Measurements from ENCODE around the gene EPAS1.

Gene EPAS1

DNA sequence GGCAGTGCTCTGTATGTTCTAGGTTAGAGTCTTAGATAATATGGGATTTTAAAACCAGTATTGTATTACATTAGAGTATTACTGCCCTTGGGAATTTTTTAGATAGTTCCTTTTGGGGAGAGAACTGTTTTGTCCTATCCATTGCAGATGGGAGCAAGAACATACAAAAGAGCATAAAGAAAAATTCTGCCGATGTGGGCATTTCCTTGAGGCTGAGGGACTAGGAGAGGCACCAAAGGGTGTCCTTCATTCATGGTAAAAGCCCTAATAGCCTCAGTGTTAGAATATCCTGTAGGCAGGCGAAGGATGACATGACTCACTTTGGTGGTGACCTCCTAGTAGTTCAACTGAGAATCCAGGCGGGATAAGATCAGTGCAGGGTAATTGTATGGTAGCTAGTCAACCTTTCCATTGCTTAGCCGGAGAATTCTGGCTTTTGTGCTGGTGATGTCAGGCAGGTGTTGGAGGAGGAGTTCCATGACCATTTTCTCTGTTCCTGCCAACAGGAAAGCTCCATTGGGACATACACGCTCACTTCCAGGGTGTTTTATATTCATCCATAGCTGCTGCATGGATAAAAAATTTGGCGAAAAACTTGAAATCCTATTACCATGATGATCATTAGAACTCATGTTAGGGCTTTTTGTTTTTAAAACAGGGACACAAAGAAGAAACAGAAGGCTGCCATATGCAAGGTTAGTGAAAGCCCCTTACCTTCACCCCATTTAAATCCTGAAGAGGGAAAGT is 28.1 kb downstream of the EPAS1 start:
- H3K9ac ChIP-seq (ENCODE audit: low read length), result no peak overlapping the region
- H3K9me3 ChIP-seq (ENCODE audit: control insufficient read depth, insufficient read depth, low read depth, low read length), result no peaks in the 10 kb centered on the region
- peaks cover 15% of the 10 kb centered on the region for H3K4me1 ChIP-seq (ENCODE audit: control insufficient read depth, insufficient read depth, low read length)
- no peak overlapping the region for H3K4me3 ChIP-seq (ENCODE audit: low read depth, low read length)
- no peaks in the 10 kb centered on the region for H3K36me3 ChIP-seq (ENCODE audit: control insufficient read depth, insufficient read depth, low read length)
- H3K27ac ChIP-seq (ENCODE audit: low read depth, low read length), result no peak overlapping the region
- H3K27me3 ChIP-seq (ENCODE audit: control insufficient read depth, insufficient read depth, low read length), result 0 out of 2 replicates have a peak, but pooled peaks cover 2% of the 10 kb centered on the region

DNA sequence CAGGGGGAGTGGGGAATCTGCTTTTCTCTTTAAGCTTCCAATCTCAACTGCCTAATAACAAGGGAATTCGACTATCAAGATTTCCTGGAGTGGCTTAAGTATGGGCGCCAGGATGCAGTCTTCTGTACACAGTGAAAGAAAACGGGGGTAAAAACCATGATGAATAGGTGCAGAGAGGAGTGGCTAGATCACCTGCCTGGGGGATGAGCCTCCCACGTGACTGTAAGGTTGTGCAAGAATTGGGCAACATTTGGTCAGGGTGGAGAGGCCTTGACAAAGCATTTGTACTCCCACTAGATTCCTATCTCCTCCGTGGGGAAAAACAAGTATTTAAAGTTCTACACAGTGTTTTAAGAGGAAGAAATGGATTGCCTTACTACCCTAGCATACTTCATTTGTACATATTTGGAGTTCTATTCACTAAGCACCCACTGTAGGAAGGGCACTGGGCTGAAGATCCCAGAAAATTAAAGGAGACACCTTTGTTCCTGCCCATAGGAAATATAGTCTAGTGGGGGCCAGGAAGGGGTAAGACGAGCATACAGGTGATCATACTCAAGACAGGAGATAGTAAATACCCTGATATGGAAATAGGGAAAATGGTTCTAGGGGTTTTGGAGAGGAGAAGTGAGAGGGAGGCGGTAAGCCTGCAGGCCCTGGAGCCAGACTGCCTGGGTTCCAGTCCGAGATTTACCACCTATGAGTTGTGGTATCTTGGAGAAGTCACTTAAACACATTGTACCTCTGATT is 29.2 kb downstream of the EPAS1 start:
- Histone ChIP-seq H3K9me3 (ENCODE audit: control insufficient read depth, insufficient read depth, low read depth, low read length) (no peaks in the 10 kb centered on the region), H3K9ac (ENCODE audit: low read length) (no peak overlapping the region), H3K27ac (ENCODE audit: low read depth, low read length) (no peak overlapping the region), H3K27me3 (ENCODE audit: control insufficient read depth, insufficient read depth, low read length) (0 out of 2 replicates have a peak, but pooled peaks cover 3% of the 10 kb centered on the region), H3K4me1 (ENCODE audit: control insufficient read depth, insufficient read depth, low read length) (peaks cover 7% of the 10 kb centered on the region; the same call in 1 of the 2 replicates), H3K36me3 (ENCODE audit: control insufficient read depth, insufficient read depth, low read length) (no peaks in the 10 kb centered on the region), H3K4me3 (ENCODE audit: low read depth, low read length) (no peak overlapping the region)

DNA sequence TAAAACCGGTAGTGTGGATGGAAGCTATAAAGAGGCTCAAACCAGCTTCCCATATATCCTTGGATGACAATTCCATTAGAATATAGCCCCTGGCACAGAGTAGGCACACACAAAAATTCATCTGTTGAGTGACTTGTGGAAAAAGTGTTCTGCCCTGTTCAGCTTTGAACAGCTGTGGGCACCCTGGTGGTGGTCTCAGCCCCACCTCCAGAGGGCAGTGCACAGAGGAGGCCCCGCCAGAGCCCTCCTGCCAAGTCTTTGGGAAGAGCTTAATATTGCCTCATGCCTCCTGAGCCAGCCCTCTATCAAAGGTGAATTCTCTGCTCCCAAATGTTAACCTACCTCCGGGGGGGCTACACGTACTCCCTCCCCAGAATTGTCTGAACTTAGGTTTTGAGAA is 30.4 kb downstream of the EPAS1 start:
- Histone ChIP-seq H3K9ac (ENCODE audit: low read length) (no peak overlapping the region), H3K36me3 (ENCODE audit: control insufficient read depth, insufficient read depth, low read length) (no peaks in the 10 kb centered on the region), H3K9me3 (ENCODE audit: control insufficient read depth, insufficient read depth, low read depth, low read length) (no peaks in the 10 kb centered on the region), H3K4me3 (ENCODE audit: low read depth, low read length) (no peak overlapping the region), H3K27me3 (ENCODE audit: control insufficient read depth, insufficient read depth, low read length) (0 out of 2 replicates have a peak, but pooled peaks cover 3% of the 10 kb centered on the region), H3K4me1 (ENCODE audit: control insufficient read depth, insufficient read depth, low read length) (peaks cover 8% of the 10 kb centered on the region), H3K27ac (ENCODE audit: low read depth, low read length) (no peak overlapping the region)

DNA sequence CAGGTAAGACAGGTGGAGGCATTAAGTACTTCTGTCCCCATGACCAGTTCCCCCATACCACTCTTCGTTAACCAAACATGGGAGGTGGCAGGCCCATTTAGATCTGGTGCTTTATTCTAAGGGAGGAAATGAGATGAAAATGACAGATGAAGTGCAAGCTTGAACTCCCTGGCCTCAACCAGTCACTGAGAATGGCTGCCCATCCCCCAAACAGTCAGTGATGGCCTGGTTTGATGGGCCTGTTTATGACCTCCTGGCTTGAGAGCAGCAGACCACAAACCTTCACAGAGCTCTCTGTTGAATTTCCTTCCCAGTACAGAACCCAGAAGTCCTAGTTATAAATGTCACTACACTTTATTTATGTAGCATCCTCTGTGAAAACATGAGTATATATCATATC is 31.1 kb downstream of the EPAS1 start:
- no peaks in the 10 kb centered on the region for H3K9me3 ChIP-seq (ENCODE audit: control insufficient read depth, insufficient read depth, low read depth, low read length)
- H3K4me3 ChIP-seq (ENCODE audit: low read depth, low read length), result no peak overlapping the region
- H3K27me3 ChIP-seq (ENCODE audit: control insufficient read depth, insufficient read depth, low read length), result 0 out of 2 replicates have a peak, but pooled peaks cover 3% of the 10 kb centered on the region
- H3K9ac ChIP-seq (ENCODE audit: low read length), result no peak overlapping the region
- peaks cover 8% of the 10 kb centered on the region for H3K4me1 ChIP-seq (ENCODE audit: control insufficient read depth, insufficient read depth, low read length)
- H3K27ac ChIP-seq (ENCODE audit: low read depth, low read length), result no peak overlapping the region
- H3K36me3 ChIP-seq (ENCODE audit: control insufficient read depth, insufficient read depth, low read length), result no peaks in the 10 kb centered on the region

DNA sequence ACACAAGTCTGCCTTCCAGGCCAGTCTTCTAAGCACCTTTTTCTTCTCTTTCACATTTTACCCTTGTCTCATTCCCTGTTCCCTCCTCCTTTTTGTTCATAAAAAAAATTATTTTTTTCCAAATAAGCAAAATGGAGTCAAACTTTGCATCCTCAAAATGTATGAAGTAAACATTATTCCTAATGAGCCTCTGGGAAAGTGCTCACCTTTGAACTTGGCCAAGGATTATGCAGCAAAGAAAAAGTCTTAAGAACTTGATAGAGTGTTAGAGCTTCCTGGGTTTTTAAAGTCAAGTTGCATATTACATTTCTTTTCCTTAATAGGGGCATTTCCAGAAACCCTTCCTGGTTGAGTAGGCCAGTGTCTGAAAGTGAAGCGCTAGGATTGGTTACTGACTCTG is 31.6 kb downstream of the EPAS1 start:
- H3K27me3 ChIP-seq (ENCODE audit: control insufficient read depth, insufficient read depth, low read length), result 0 out of 2 replicates have a peak, but pooled peaks cover 3% of the 10 kb centered on the region
- H3K4me3 ChIP-seq (ENCODE audit: low read depth, low read length), result no peak overlapping the region
- H3K9me3 ChIP-seq (ENCODE audit: control insufficient read depth, insufficient read depth, low read depth, low read length), result no peaks in the 10 kb centered on the region
- H3K27ac ChIP-seq (ENCODE audit: low read depth, low read length), result no peak overlapping the region
- no peaks in the 10 kb centered on the region for H3K36me3 ChIP-seq (ENCODE audit: control insufficient read depth, insufficient read depth, low read length)
- no peak overlapping the region for H3K9ac ChIP-seq (ENCODE audit: low read length)
- peaks cover 8% of the 10 kb centered on the region for H3K4me1 ChIP-seq (ENCODE audit: control insufficient read depth, insufficient read depth, low read length)

DNA sequence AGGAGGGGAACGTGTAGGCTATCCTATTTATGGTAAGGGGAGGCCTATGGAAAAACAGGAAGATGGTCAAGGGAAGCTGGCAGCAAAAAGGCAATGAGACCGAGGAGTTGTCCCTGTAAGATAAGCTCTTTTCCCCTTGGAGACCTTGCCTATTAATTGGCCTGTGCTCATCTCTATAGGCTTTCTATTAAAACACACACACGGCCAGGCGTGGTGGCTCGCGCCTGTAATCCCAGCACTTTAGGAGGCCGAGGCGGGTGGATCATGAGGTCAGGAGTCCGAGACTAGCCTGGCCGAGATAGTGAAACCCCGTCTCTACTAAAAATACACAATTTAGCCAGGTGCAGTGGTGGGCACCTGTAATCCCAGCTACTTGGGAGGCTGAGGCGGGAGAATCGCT is 32.1 kb downstream of the EPAS1 start:
- Histone ChIP-seq H3K27me3 (ENCODE audit: control insufficient read depth, insufficient read depth, low read length) (0 out of 2 replicates have a peak, but pooled peaks cover 3% of the 10 kb centered on the region), H3K4me3 (ENCODE audit: low read depth, low read length) (no peak overlapping the region), H3K36me3 (ENCODE audit: control insufficient read depth, insufficient read depth, low read length) (no peaks in the 10 kb centered on the region), H3K27ac (ENCODE audit: low read depth, low read length) (no peak overlapping the region), H3K9ac (ENCODE audit: low read length) (no peak overlapping the region), H3K9me3 (ENCODE audit: control insufficient read depth, insufficient read depth, low read depth, low read length) (no peaks in the 10 kb centered on the region), H3K4me1 (ENCODE audit: control insufficient read depth, insufficient read depth, low read length) (peaks cover 8% of the 10 kb centered on the region)

DNA sequence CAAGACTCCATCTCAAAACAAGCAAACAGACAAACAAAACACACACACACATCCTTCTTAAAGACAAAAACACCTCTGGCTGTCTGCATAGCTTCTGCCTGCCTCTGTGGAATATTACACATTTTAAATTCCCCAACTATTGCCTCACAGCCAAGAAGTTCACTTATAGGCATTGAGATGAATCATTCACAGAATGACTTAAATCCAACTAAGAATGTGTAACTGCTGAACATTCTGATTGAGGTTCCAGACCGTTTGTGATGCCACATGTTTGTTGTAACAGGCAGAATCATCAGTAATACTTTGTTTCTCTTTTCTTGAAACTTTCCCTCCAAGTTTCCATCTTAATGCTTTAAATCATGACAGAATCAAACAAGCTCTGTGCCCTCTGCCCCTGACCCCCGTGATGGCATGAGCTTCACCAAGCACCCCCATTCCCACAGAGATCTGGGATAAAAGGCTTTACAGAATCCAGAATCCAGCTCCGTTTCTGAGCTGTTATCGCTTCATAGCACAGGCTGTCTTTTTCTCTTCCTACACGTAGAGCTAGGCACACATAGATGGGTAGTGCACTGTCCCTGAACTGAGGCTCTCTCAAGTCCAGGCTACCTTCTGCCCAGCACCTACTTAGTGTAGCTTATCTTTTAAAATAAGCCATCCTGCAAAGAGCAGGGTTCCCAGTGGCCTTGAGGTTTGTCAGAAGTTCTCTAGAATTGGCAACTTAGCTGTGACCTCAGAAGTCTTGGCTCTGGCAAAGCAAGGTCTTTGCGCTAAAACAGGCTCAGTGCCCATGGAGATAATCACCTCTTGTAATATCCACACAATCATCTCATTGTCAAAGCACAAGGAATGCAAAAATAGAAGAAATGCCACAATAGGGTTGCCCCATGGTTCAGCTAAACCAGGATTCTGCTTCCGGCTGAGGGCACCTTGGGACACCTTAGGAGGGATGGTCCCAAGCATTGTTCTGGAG is 32.9 kb downstream of the EPAS1 start:
- Histone ChIP-seq H3K36me3 (ENCODE audit: control insufficient read depth, insufficient read depth, low read length) (no peaks in the 10 kb centered on the region), H3K9me3 (ENCODE audit: control insufficient read depth, insufficient read depth, low read depth, low read length) (no peaks in the 10 kb centered on the region), H3K4me1 (ENCODE audit: control insufficient read depth, insufficient read depth, low read length) (peaks cover 10% of the 10 kb centered on the region), H3K27ac (ENCODE audit: low read depth, low read length) (no peak overlapping the region), H3K9ac (ENCODE audit: low read length) (no peak overlapping the region), H3K4me3 (ENCODE audit: low read depth, low read length) (no peak overlapping the region), H3K27me3 (ENCODE audit: control insufficient read depth, insufficient read depth, low read length) (0 out of 2 replicates have a peak, but pooled peaks cover 3% of the 10 kb centered on the region)

DNA sequence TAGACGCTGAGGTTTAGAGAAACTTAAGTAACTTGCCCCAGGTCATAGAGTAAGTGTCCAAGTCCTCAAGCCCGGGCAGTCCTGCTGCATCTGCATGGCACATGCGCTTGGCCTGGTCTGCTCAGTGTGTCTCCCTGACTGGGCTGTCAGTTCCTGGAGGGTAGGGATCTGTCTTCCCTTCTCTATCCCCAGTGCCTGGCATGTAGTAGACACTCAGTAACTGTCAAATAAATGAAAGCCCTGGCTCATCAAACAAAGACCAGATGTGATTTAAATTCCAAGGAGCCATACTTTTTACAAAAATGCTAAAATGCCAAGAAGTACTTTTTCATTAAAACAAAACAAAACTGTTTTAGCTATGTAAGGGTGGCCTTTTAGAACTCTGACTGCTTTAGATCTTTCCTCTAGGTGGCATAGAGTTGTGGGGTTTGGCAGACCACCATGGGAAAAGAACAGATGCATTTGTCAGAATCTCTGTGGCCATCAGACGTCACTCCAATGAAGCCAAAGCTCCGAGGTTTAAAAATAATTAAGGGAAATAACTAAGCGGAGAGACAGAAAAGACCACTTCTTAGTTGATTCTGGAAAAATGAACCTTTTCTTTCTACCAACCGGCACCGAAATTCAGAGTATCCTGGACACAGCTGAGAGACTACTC is 34.0 kb downstream of the EPAS1 start:
- Histone ChIP-seq H3K4me1 (ENCODE audit: control insufficient read depth, insufficient read depth, low read length) (peaks cover 22% of the 10 kb centered on the region), H3K9me3 (ENCODE audit: control insufficient read depth, insufficient read depth, low read depth, low read length) (no peaks in the 10 kb centered on the region), H3K4me3 (ENCODE audit: low read depth, low read length) (no peak overlapping the region), H3K9ac (ENCODE audit: low read length) (no peak overlapping the region), H3K27ac (ENCODE audit: low read depth, low read length) (no peak overlapping the region), H3K36me3 (ENCODE audit: control insufficient read depth, insufficient read depth, low read length) (no peaks in the 10 kb centered on the region), H3K27me3 (ENCODE audit: control insufficient read depth, insufficient read depth, low read length) (0 out of 2 replicates have a peak, but pooled peaks cover 3% of the 10 kb centered on the region)

DNA sequence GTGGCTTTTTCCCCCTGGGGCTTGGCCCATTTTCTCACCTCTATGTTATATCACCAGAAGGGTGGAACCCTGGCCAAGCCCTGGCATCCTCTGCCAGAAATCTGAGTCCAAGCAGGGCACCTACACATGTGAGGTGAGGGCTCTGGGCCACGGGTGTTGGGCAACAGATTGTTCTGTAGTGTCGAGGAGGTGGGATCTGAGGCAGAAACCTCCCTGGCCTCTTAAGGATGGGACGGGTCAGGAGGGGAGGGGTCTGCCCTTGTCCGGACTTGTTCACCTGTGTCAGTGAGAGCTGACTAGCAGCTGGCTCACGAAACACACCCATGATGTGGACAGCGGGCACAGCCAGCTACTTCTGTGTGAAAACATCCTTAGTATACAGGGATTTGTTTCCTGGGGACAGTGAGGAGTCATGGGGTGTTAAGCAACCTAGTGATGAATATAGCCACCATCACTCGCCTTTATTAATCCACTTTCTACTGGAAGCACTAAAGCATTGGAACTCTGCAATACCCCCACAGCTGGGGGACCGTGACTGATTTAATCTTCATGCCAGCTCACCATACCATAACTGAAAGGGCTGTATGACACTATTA is 35.6 kb downstream of the EPAS1 start:
- H3K27me3 ChIP-seq (ENCODE audit: control insufficient read depth, insufficient read depth, low read length), result 0 out of 2 replicates have a peak, but pooled peaks cover 3% of the 10 kb centered on the region
- no peak overlapping the region for H3K4me3 ChIP-seq (ENCODE audit: low read depth, low read length)
- no peak overlapping the region for H3K9ac ChIP-seq (ENCODE audit: low read length)
- no peaks in the 10 kb centered on the region for H3K36me3 ChIP-seq (ENCODE audit: control insufficient read depth, insufficient read depth, low read length)
- peaks cover 34% of the 10 kb centered on the region for H3K4me1 ChIP-seq (ENCODE audit: control insufficient read depth, insufficient read depth, low read length)
- no peak overlapping the region for H3K27ac ChIP-seq (ENCODE audit: low read depth, low read length)
- no peaks in the 10 kb centered on the region for H3K9me3 ChIP-seq (ENCODE audit: control insufficient read depth, insufficient read depth, low read depth, low read length)

DNA sequence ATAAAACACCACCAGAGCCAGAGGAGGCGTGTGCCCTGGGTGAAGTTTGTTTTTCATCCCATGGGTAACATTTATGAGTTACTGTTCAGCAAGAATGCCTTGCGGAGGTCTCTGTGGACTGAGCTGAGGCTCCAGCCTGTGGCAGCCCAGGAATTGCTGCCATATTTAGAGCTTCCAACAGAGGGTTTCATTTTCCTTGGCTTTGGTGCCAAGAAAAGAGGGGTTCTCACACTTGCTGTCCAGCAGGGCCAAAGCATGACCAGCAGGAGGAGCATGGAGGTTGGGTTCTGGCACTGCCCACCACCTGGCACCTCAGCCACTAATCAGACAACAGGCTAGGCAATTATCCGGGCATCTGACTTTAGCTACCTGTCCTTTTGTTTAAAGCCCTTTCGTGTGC is 36.7 kb downstream of the EPAS1 start:
- Histone ChIP-seq H3K9ac (ENCODE audit: low read length) (no peak overlapping the region), H3K4me1 (ENCODE audit: control insufficient read depth, insufficient read depth, low read length) (peaks cover 34% of the 10 kb centered on the region), H3K27ac (ENCODE audit: low read depth, low read length) (no peak overlapping the region), H3K9me3 (ENCODE audit: control insufficient read depth, insufficient read depth, low read depth, low read length) (no peaks in the 10 kb centered on the region), H3K27me3 (ENCODE audit: control insufficient read depth, insufficient read depth, low read length) (0 out of 2 replicates have a peak, but pooled peaks cover 3% of the 10 kb centered on the region), H3K36me3 (ENCODE audit: control insufficient read depth, insufficient read depth, low read length) (no peaks in the 10 kb centered on the region), H3K4me3 (ENCODE audit: low read depth, low read length) (no peak overlapping the region)
